NCI-H69 (cell line): ENCODE measurements around the gene ZNF195.
"Not testable (repeated sequence)": the region's sequence is repeated elsewhere in the genome, so short reads cannot be mapped to it uniquely, and the experiment has no call there.

Experiments used
- DNase-seq: peaks from one replicate; lab custom pipeline; 2025; lab: John Stamatoyannopoulos, UW

Gene ZNF195

DNA sequence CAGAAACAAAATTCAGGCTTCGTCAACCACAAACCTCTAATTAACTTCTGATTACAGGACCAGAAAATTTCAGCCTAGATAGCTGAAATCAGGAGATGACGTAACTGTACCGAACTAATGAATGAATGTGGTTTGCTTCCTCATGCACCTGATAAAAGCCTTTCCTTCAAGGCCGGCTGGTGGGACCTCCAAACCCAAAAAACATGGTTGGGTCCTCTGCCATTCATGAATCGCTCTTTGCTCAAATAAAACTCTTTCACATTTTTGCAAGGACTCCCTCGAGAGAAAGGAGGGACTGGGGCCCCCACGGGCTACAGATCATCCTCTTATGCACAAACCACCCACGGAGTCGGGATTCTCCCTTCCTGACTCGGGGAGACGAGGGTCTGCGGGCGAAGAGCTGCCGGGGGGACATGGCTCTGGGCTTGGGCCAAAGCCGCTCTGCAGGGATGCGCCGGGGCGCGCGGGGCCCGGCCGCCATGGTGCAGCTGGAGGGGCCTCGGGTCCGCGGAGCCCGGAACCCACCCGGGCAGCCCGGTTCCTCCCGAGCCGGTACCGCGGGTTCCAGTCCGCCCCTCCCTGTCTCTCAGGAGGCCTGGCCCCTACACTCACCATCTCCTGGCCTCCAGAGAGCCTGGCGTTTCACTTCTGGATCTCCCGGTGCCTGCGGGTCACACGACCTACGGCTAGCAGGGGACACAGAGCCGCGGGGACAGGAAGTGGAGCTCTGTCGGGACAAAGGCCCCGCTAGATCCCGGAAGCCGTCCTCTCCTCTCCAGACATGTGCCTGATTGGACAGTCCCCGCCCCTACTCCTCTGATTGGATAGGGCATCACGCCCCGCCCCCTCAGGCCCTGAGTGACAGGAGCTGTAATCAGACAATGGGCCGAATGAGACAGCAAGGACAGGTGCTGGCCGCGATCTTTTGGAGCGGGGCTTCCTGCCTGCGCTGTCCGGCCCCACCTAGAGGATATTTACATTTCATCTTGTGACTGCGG is at the start of gene ZNF195:
ZNF195 (minus strand) TSS at position 721 of the 998 bp plus-strand sequence; CDS start at position 615, 106 bp downstream.
- DNase-seq: peak; percentile 99

DNA sequence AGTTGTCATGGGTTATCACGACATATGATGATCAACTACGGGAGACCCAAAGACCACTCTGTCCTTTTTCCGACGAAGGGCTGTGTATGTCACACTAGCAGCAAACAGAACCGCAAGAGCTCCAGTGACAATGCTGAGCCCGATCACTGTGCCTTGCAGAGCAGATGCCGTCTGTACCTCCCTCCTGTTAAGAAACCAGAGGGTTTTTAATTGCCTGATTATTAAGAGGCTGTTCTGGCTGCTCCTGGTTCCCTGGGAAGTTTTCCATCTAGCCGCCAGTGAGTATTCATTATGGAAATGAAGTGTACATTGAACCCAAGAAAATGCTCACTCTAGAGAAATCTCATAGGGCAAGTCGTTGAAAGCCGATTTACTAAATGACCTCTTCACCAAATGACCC is 49.1 kb upstream of the ZNF195 start:
- DNase-seq: not testable (repeated sequence)

DNA sequence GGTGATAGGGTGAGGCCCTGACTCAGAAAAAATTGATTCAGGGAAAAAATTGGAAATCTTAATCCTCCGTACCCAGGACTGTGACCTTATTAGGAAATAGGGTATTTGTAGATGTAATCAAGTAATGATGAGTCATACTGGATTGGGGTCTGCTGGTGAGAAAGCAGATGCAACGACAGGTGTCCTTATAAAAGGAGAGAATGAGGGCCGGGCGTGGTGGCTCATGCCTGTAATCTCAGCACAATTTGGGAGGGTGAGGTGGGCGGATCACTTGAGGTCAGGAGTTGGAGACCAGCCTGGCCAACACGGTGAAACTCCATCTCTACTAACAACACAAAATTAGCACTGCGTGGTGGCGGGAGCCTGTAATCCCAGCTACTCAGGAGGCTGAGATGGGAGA is 47.6 kb upstream of the ZNF195 start:
- not testable (repeated sequence) for DNase-seq

DNA sequence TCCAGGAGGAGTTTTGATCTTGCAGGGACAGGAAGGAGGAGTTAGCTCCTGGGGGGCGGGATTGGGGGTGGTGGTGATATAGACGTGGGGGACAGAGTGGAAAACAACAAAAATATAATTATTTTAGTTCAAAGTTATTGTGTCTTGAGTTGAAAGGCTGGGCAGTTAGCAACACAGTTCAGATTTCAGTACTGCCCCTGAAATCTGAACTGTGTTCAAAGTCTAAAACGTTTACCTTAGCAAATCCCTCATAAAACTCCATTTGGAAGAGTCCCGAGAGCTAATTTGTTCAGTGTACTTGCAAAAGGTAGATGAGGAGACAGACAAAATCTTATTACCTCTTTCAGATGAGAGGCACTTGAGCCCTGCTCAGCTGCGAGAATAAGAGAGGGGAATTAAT is 45.0 kb upstream of the ZNF195 start:
- not testable (repeated sequence) for DNase-seq

DNA sequence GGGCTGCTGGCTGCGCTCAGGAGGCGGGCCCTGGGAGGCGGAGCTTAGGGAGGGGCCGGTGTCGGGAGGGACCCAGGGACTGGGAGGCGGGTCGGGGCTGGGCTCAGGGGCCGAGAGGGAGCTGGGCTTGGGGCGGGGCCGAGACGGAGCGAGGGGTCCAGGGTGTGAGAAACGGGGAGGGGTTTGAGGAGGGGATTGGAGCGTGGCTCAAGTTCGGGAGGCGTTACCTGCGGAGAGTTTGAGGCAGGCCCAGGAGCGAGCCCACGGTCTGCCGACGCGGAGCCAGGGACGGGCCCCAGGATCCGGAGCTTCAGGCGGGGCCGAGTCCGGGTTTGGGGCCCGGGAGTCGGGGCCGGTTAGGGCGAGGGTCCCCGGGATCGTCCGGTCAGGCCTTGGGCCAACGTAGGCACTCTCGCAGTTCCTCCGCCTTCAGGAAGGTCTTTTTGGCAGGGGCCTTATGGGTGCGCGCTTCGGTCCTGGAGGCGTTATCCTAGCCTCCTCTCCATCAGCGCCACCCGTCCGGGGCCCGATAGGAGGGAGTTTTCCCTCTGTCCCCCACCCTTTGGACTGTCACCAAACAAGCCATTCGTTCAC is 44.3 kb upstream of the ZNF195 start:
- peak; percentile 32 for DNase-seq

DNA sequence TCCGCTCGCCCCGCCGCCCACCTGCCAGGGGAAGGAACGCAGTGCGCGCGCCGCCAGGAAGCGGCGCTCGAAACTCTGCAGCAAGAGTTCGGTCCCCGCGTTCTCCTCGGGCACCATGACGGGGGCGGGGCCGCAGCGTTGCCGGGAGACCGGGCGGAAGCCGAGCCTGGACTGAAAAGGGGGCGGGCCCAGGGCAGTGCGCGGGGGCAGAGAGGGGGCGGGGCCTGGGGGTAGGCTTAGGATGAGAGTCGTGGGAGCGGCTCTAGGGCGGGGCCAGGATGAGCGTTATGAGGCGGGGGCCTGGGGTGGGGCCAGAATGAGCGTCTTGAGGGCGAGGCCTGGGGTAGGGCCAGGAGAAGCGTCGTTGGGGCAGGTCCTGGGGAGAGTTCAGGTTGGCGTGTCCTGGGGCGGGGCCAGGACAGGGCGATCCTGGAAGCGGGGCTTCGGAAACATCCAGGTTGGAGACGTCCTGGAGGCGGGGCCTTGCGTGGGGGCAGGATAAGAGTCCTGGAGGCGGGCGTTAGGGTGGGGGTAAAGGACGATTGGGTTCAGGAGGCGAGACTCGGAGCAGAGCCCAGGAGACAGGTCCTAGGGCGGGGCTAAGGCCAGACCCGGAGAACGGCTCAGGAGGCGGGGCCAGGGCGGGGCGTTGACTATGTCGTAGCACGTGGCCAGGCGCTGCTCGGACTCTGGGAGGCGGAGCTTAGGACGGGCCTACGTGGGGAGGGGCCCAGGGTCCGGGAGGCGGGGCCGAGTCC is 43.6 kb upstream of the ZNF195 start:
- DNase-seq: peak; percentile 98

DNA sequence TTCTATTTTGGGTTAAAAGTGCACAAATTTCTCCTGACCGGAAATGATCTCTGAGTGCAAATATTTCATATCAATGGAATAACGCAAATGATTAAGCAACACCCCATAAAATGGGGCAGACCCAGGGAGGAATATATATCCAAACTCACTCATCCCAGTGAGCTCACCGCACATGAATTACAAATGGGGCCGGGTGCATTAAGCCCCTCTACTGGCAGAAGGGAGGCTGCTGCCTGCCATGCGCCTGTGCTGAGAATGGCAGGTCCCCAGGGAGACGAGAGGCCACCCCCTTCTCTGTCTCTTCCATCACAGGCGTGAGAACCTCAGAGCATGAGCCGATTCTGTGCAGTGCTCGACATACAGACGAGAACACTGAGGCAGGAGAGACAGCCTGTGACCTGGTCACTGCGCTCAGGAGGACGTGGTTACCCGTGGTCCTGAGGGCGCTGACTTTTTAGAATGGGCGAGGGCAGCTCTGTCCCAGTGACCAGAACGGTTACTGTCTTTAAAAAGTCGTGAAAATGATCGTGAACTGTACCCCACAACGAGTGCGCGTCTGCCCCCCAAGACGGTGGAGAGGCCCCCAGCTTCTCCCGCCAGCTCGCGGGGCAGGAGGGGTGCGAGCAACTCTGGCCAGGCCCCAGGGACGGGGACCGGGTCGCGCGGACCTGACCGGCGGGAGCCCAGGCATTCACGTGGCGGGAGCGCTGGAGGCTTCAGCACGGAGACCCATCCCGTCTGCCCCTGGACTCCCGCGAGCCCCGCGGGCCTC is 42.8 kb upstream of the ZNF195 start:
- DNase-seq: peak; percentile 51

DNA sequence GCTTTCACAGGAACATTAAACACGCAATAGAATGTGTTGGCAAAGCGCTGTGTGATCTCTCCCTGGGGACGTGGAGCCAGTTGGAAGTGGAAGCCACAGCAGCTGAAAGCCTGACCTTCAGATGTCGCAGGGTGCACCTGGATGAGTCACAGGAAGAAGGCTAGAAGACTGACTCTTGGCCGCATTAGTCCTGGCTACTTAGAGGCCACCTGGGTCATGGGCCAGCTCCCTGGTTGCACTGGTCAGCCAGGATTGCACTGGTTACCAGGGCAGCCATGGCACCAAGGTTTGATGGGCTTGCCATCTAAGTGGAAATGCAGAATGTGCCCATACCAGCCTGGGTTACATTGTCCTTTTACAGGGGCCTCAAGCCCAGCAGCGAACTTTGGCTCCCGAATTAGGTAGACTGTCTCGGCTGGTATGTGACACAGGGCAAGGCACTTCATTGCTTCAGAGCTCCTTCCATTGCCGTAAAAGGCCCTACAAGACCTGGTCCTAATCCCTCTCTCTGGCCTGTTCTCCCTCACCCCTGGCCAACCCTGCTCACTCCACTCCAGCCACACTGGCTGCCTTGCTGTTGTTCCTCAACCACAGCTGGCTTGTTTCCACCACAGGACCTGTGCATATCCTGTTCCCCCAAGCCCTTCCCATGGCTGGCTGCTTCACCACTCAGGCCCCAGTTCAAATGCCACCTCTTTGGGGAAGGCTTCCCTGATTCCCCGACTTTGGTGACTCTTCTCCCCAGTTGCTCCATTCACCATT is 41.5 kb upstream of the ZNF195 start:
- not testable (repeated sequence) for DNase-seq

DNA sequence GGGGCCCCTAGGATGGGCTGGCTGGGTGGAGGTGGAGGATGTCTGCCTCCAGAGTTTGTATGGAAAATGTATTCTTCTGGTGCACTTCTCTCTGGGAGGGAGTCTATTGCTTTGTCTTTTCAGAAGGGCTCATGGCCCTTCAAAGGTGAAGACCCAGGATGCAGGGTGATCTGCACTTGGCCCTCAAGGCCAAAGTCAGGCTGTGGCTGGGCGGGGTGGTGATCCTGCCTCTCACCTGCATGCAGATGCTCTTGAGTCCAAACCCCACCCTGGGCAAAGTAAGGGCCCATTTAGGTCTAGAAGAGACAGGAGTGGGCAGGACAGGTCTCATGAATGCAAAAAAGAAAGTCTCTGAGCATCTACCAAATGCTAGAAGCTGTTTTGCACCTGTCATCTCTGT is 40.5 kb upstream of the ZNF195 start:
- not testable (repeated sequence) for DNase-seq

DNA sequence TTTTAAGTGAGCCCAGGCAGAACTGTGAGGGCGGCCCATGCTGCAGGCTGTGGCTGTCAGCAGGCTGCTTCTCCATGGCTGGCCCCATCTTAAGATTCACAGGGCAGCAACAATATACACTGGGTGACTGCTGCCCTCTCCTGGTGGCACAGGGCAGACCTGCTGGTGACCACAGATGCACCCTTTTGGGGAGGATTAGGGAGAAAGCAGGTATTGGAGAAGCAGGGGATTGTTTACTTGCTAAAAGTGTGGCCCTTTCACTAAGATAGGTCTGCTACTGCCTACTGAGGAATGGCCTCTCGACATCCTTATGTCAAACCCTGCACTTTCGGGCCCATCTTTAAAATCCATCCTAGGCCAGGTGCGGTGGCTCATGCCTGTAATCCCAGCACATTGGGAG is 38.1 kb upstream of the ZNF195 start:
- peak; percentile 60 for DNase-seq

DNA sequence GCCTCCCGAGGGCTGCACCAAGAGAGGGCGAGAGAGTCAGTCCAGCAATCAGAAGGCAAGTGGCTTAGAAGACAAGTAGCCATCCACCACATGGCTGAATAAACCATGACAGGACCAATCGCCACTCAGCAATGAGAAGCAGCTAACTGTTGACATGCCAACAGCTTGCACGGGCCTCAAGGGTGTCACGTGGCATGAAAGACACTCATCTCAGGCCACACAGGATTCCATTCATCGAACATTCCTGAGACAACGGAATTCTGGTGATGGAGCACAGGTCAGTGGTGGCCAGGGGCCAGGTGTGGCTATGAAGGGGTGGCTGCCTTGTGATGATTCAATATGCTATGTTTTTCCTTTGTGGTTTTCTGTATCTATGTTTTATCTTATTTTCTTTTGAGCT is 36.4 kb upstream of the ZNF195 start:
- DNase-seq: not testable (repeated sequence)

DNA sequence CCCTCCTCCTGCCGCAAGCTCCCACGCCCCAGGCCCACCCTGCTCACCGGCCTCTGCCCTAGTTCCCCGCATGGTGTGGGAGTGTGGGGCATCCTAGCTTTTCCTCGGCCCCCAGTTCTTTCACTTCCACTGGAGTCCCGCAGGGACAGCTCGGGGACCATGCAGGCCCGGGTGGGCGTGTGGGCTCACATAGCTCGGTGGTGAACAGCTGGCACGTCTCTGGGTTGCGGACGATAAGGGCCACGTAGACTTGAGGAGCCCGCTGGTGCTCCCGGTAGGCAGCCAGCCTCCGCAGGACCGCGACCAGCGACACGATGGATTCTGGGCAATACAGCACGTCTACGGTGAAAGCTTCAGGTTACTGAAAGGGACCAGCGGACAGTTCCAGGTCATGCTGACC is 34.7 kb upstream of the ZNF195 start:
- not testable (repeated sequence) for DNase-seq

DNA sequence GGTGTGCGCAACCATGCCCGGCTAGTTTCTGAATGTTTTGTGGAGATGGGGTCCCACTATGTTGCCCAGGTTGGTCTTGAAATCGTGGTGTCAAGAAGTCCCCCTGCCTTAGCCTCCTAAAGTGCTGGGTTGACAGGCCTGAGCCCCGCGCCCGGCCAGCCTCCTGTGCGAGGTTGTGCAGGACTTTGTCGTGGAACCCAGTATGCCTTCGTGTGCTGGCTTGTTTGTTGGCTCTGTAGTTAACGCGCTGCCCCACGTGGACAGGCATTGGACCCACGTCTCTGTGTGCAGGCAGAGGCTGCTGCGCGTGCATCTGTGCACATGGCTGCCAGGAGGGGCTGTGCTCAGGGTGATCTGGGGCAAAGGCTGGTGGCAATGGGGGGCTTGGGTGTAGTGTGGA is 33.9 kb upstream of the ZNF195 start:
- no peak for DNase-seq

DNA sequence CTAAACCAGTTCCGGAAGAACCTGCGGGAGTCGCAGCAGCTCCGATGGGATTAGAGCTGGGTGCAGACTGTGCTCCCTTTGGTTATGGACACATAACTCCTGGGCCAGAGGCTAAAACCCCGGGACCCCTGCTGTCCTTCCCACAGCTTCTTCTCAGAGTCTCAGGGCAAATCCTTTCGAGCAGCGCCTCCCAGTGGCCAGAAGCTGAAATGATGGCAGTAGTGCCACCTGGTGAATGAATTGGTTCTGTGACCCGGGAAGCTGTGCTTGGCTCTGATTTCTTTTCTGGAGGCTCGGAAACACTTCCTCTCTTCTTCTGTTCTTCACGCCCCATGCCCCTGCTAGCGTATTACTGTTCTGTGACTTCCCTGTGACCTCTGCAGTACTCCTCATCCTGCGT is 29.8 kb upstream of the ZNF195 start:
- peak; percentile 63 for DNase-seq

DNA sequence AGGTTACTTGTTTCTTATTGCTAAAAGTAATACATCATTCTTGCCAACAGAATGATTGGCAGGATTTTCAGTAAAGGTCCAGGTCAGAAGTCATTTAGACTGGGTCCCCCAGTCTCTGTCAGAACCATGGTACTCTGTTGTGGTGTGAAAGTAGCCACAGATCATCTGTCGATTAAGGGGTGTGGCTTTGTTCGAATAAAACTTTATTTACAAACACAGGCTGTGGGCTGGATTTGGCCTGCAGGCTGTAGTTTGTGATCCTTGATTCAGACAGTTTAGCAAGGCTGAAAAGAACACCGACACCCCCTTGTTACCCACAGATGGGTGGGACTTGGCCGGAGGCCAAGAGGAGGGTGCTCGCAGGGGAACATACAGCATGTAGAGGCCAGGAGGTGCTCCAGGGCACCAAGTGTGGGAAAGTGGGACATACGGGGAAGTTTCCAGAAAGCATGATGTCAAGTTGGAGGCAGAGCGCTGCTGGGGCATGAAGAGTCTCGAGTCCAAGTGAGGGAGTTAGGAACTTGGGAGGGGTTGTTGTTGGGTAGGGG is 29.2 kb upstream of the ZNF195 start:
- peak; percentile 19 for DNase-seq

DNA sequence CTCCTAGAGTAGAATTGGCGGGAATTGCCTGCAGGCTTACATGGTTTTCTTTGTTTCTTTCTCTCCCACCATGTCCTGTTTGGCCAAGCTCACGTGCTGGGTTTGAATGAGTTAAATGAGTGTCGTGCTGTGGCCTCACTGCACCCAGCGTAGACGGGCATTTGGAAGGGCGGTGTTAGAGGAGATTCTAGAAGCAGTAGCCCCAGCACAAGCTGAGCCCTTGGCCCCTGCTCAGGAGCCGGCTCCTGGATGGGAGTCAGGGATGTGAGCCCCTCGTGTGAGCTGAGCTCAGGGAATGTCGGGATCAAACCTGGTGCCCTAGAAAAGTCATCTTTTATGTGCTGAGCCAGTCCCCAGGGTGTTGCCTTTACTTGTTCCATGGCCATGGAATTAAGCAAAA is 28.0 kb upstream of the ZNF195 start:
- not testable (repeated sequence) for DNase-seq

DNA sequence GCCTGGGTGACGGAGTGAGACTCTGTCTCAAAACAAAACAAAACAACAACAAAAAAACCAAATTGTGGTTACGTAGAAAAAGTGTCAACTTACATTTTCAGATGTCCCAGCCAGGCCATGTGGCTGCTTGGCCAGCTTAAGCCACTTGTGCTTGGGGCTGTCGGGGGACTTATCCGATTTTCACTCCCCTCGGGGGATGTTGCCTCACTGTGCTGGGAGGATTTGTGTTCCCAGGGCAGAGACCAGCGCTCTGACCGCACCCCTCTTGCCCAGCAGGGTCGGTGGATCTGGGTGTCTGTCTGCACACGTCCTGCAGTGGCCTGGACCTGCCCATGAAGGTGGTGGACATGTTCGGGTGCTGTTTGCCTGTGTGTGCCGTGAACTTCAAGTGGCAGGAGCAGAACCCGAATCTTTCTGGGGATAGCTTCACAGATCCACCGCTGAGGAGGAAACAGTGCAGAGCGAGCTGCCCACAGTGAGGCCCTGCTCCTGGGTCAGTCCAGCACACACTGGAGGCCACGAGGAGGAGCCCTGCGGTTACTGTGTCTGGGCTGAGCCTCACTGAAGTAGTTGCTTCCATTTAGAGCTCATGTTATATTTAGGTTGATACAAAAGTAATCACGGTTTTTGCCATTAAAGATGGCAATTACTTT is 27.4 kb upstream of the ZNF195 start:
- not testable (repeated sequence) for DNase-seq

DNA sequence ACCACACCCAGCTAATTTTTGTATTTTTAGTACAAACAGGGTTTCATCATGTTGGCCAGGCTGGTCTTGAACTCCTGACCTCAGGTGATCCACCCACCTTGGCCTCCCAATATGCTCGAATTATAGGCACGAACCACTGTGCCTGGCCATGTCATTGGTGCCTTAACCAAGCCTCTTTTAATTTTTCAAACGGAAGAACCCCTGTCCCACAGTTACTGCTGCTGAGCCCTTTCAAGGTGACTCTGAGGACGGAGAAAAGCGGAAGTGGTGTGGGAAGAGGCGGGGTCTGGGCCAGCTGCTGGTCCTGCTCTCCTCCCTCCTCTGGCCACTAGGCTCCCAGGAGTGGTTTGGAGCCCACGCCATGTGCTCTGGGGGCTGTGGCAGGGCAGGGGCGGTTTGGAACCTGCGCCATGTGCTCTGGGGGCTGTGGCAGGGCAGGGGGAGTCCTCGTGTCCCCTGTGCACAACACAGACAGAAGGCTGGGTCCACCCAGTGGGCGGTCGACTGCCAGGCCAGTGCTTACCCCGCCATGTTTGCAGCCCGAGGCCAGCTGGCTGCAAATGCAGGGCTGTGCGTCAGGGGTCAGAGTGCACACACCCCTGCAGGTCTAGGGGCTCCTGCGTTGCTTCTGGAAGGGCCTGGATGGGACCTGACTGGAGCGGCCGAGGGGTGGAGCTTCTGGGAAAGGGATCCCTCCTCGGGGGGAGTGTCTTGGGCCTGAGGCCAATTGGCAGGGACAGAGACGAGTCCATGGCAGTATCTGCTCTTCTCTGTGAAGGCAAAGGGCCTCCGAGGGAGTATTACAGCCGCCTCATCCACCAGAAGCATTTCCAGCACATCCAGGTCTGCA is 25.4 kb upstream of the ZNF195 start:
- not testable (repeated sequence) for DNase-seq

DNA sequence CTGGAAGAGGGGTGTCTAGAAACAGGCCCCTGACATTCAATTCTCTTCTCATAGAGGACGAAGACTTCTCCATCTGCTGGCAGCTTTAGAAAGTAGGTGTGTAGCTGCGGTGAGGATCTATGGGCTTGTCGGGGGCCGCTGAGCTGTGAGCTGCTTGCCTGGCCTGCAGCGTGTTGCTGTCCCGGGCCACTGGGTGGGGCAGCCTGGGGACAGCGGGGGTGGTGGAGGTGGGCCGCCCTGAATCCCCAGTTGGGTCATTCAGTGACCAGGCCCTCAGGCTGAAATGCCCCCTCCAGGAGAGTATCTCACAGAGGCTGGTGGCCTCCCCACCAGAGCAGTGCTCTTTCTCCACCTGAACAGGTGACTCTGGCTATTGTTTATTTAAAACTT is 23.9 kb upstream of the ZNF195 start:
- not testable (repeated sequence) for DNase-seq
